ENCODE data around the gene MPV17. TPM values are rescaled to one million over a fixed set of nuclear protein-coding genes. Genes with fewer than 3 reads are reported as not detected.

The MPV17 gene
- polyA plus RNA-seq, 1 donor (not counting 4 experiments of a cell fraction or from before 2014, with no cell fraction given), result 125 TPM

- Histone ChIP-seq H3K4me1 (ENCODE audit: control insufficient read depth, extremely low read depth, insufficient read depth, low read length) (no peaks in the 10 kb centered on the region), H3K79me2 (ENCODE audit: control insufficient read depth, insufficient read depth, low read length) (no peaks in the 10 kb centered on the region), H3K4me2 (ENCODE audit: control insufficient read depth, extremely low read depth, insufficient read depth, low read depth, low read length) (no peak overlapping the region), H3K27me3 (ENCODE audit: control insufficient read depth, extremely low read depth, insufficient read depth, low read length) (peaks cover 16% of the 10 kb centered on the region), H2AFZ (ENCODE audit: control insufficient read depth, low read length) (no peak overlapping the region), H3K36me3 (ENCODE audit: control insufficient read depth in 2 of 2, extremely low read depth in 1 of 2, insufficient read depth in 2 of 2, low read length in 2 of 2) (no peaks in the 10 kb centered on the region), H3K27ac (ENCODE audit: control insufficient read depth, insufficient read depth, low read length) (no peak overlapping the region), H3K9ac (ENCODE audit: control insufficient read depth, extremely low read depth, insufficient read depth, low read length) (no peak overlapping the region), H3K4me3 (ENCODE audit: control insufficient read depth in 2 of 3, extremely low read depth in 1 of 3, insufficient read depth in 2 of 3, low read depth in 1 of 3, low read length in 3 of 3) (no peak overlapping the region), H3K9me3 (ENCODE audit: control insufficient read depth, low read depth, low read length) (no peaks in the 10 kb centered on the region), H4K20me1 (ENCODE audit: control insufficient read depth, extremely low read depth, insufficient read depth, low read length) (no peaks in the 10 kb centered on the region), H3K9me1 (ENCODE audit: control insufficient read depth, extremely low read depth, insufficient read depth, low read length) (no peaks in the 10 kb centered on the region)
- FAIRE-seq, result no peak
- no peak for DNase-seq (ENCODE audit: low read depth, low spot score)
- dilution Hi-C loops (cut with MboI; ENCODE audit: extremely low pct_ligation_motif_present, low sequenced_read_pairs), result no loop called here
- TF ChIP-seq CTCF (optimal IDR thresholded peaks at IDR 0.05 in 1 of 3, IDR thresholded peaks at IDR 0.05 in 1 of 3, conservative IDR thresholded peaks at IDR 0.05 in 1 of 3; ENCODE audit: extremely low read depth in 1 of 3, insufficient read depth in 2 of 3, low read length in 3 of 3), result no peak
- TF ChIP-seq EZH2 (IDR thresholded peaks at IDR 0.05; ENCODE audit: low read length), result no peak
These were observed 42.1 kb downstream of the MPV17 start for GRCh38 chr2:27280826-27281225.

- no peak overlapping the region for H2AFZ ChIP-seq (ENCODE audit: control insufficient read depth, low read length)
- H4K20me1 ChIP-seq (ENCODE audit: control insufficient read depth, extremely low read depth, insufficient read depth, low read length), result no peaks in the 10 kb centered on the region
- peaks cover 13% of the 10 kb centered on the region for H3K27me3 ChIP-seq (ENCODE audit: control insufficient read depth, extremely low read depth, insufficient read depth, low read length)
- dilution Hi-C loops (cut with MboI; ENCODE audit: extremely low pct_ligation_motif_present, low sequenced_read_pairs), result no loop called here
- H3K9ac ChIP-seq (ENCODE audit: control insufficient read depth, extremely low read depth, insufficient read depth, low read length), result no peak overlapping the region
- TF ChIP-seq CTCF (optimal IDR thresholded peaks at IDR 0.05 in 1 of 3, IDR thresholded peaks at IDR 0.05 in 1 of 3, conservative IDR thresholded peaks at IDR 0.05 in 1 of 3; ENCODE audit: extremely low read depth in 1 of 3, insufficient read depth in 2 of 3, low read length in 3 of 3) (no peak), EZH2 (IDR thresholded peaks at IDR 0.05; ENCODE audit: low read length) (no peak)
- H3K27ac ChIP-seq (ENCODE audit: control insufficient read depth, insufficient read depth, low read length), result no peak overlapping the region
- no peaks in the 10 kb centered on the region for H3K4me1 ChIP-seq (ENCODE audit: control insufficient read depth, extremely low read depth, insufficient read depth, low read length)
- no peaks in the 10 kb centered on the region for H3K9me3 ChIP-seq (ENCODE audit: control insufficient read depth, low read depth, low read length)
- H3K4me2 ChIP-seq (ENCODE audit: control insufficient read depth, extremely low read depth, insufficient read depth, low read depth, low read length), result no peak overlapping the region
- FAIRE-seq (no peak), DNase-seq (ENCODE audit: low read depth, low spot score) (no peak)
- H3K4me3 ChIP-seq (ENCODE audit: control insufficient read depth in 2 of 3, extremely low read depth in 1 of 3, insufficient read depth in 2 of 3, low read depth in 1 of 3, low read length in 3 of 3), result no peak overlapping the region
- H3K9me1 ChIP-seq (ENCODE audit: control insufficient read depth, extremely low read depth, insufficient read depth, low read length), result no peaks in the 10 kb centered on the region
- no peaks in the 10 kb centered on the region for H3K36me3 ChIP-seq (ENCODE audit: control insufficient read depth in 2 of 2, extremely low read depth in 1 of 2, insufficient read depth in 2 of 2, low read length in 2 of 2)
- H3K79me2 ChIP-seq (ENCODE audit: control insufficient read depth, insufficient read depth, low read length), result no peaks in the 10 kb centered on the region
These were observed 44.9 kb downstream of the MPV17 start for GRCh38 chr2:27278010-27278409.
